Measurements from ENCODE around the gene PPFIA1.
"Not testable (repeated sequence)": the region's sequence is repeated elsewhere in the genome, so short reads cannot be mapped to it uniquely, and the experiment has no call there.

The PPFIA1 gene

GRCh38 chr11:70252844-70253243 lies 17.6 kb upstream of the PPFIA1 start:
- DNase-seq: no peak

GRCh38 chr11:70255477-70256116 lies 14.9 kb upstream of the PPFIA1 start:
- no peak for DNase-seq

- not testable (repeated sequence) for DNase-seq
Measured at GRCh38 chr11:70259077-70259476, 11.4 kb upstream of the PPFIA1 start.

- no peak for DNase-seq
Measured at GRCh38 chr11:70262951-70263350, 7.5 kb upstream of the PPFIA1 start.

GRCh38 chr11:70263363-70263762 lies 7.1 kb upstream of the PPFIA1 start:
- no peak for DNase-seq

- no peak for DNase-seq
Measured at GRCh38 chr11:70265341-70265740, 5.1 kb upstream of the PPFIA1 start.

GRCh38 chr11:70267405-70267950 lies 3.0 kb upstream of the PPFIA1 start:
- no peak for DNase-seq

- no peak for DNase-seq
Measured at GRCh38 chr11:70268526-70268925, 2.0 kb upstream of the PPFIA1 start.

- DNase-seq: peak; percentile 25
Measured at GRCh38 chr11:70270877-70271648, 573 bp downstream of the PPFIA1 start.

- no peak for DNase-seq
Measured at GRCh38 chr11:70271649-70271953, 1.1 kb downstream of the PPFIA1 start.

- DNase-seq: no peak
Measured at GRCh38 chr11:70272009-70272408, 1.5 kb downstream of the PPFIA1 start.

GRCh38 chr11:70278994-70279393 lies 8.5 kb downstream of the PPFIA1 start:
- DNase-seq: no peak

- DNase-seq: no peak
Measured at GRCh38 chr11:70281156-70281609, 10.7 kb downstream of the PPFIA1 start.

GRCh38 chr11:70282012-70282411 lies 11.5 kb downstream of the PPFIA1 start:
- no peak for DNase-seq

- no peak for DNase-seq
Measured at GRCh38 chr11:70288721-70289120, 18.2 kb downstream of the PPFIA1 start.

GRCh38 chr11:70289582-70289981 lies 19.1 kb downstream of the PPFIA1 start:
- DNase-seq: no peak

- DNase-seq: no peak
Measured at GRCh38 chr11:70290361-70291065, 20.0 kb downstream of the PPFIA1 start.

GRCh38 chr11:70292166-70292565 lies 21.7 kb downstream of the PPFIA1 start:
- DNase-seq: no peak

GRCh38 chr11:70292863-70293262 lies 22.4 kb downstream of the PPFIA1 start:
- DNase-seq: no peak

GRCh38 chr11:70295166-70295565 lies 24.7 kb downstream of the PPFIA1 start:
- not testable (repeated sequence) for DNase-seq

- no peak for DNase-seq
Measured at GRCh38 chr11:70296681-70297080, 26.2 kb downstream of the PPFIA1 start.

- DNase-seq: no peak
Measured at GRCh38 chr11:70297341-70297740, 26.9 kb downstream of the PPFIA1 start.

GRCh38 chr11:70298243-70298915 lies 27.9 kb downstream of the PPFIA1 start:
- DNase-seq: no peak
